GM19468 (cell line): ENCODE results near the gene HECW1.
A peak's percentile ranks its signal among the peaks of the same experiment; 100 is the strongest.

Experiments used
- ATAC-seq: cut with Tn5 transposase; IDR thresholded peaks from one replicate; pipeline ENCODE4 v1.9.1; 2021; ENCODE audit warnings: mild to moderate bottlenecking, moderate library complexity, moderate number of reproducible peaks; ENCODE audit not compliant: unreplicated experiment; ENCODE audit errors: extremely low read depth

The HECW1 gene

GRCh38 chr7:43141091-43141490 lies 28.6 kb downstream of the HECW1 start:
- ATAC-seq: no peak

DNA sequence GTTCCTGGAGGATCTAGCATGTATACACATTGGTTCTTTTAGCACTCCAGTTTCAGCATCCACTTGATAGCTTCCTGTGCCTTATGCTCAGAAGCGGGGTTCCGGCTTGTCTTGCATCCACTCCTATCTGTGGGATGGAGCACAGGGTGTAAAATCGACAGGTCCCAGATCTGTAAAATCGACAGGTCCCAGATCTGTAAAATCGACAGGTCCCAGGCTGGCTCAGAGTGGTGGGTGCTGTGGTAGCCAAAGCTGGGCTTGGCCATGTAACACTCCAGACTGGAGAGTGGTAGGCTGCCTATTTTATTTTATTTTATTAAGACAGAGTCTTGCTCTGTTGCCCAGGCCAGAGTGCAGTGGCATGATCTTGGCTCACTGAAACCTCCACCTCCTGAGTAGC lies 30.3 kb downstream of the HECW1 start:
- no peak for ATAC-seq

GRCh38 chr7:43143918-43144589 lies 31.6 kb downstream of the HECW1 start:
- no peak for ATAC-seq

- no peak for ATAC-seq
These were observed 35.8 kb downstream of the HECW1 start for GRCh38 chr7:43148161-43148731.

DNA sequence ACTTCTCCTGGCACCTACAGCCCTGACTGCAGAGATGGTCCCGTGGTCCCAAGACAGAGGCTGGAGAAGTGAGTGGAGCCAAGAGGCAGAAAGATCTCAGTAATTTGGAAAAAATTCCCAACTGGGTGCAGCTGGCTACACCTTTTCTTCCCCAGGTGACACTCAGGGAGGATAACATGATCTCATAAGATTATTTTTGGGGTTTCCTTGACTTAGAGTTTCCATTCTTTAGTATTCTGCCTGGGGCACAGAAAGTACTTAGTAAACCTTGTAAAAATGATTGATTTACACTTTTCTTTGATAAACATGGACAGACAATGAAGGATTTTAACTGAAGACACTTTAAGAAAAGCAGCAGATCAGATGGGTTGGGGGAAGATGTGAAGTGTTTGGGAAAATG lies 38.6 kb downstream of the HECW1 start:
- ATAC-seq: no peak

- ATAC-seq: no peak
These were observed 40.2 kb downstream of the HECW1 start for GRCh38 chr7:43152696-43153095.

GRCh38 chr7:43155636-43156035 lies 43.2 kb downstream of the HECW1 start:
- ATAC-seq: no peak

- no peak for ATAC-seq
These were observed 51.4 kb downstream of the HECW1 start for GRCh38 chr7:43163885-43164284.

DNA sequence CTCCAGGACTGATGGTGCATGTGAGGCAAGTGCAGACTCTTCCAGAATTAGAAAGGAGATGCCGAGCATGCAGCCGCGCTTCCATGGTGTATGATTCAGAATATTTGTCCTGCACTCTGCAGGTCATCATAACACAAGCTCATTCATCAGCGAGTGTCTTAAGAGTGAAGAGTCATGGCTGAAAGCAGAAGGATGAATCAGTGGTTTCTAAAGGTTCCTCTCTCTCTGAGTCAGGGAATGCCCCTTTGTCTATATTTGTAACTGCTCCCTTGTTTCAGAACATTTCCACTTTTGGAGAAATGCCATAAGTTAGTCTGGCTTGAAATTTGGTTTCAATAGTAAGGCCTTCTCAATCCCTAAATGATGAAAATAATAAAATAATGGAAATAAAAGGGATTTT lies 52.3 kb downstream of the HECW1 start:
- ATAC-seq: peak; percentile 44

DNA sequence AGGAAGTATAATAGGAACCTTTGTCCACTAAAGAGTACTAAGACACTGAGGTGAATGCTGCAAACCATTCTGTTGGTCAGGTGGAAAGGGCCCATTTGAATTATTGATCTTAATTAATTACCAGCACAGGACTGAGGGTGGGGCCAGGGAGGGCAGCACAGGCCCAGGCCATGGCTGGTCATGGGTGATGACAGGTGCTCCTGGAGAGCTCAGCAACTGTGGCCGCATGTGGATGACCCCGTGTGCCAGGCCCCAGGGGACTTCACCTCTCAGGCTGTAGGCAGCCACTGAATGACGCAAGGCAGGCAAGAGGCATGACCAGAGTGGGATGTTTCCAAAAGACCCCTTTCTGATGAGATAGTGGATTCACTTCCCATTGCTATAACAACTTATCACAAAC lies 54.2 kb downstream of the HECW1 start:
- ATAC-seq: no peak

- ATAC-seq: no peak
These were observed 56.6 kb downstream of the HECW1 start for GRCh38 chr7:43169076-43169475.

DNA sequence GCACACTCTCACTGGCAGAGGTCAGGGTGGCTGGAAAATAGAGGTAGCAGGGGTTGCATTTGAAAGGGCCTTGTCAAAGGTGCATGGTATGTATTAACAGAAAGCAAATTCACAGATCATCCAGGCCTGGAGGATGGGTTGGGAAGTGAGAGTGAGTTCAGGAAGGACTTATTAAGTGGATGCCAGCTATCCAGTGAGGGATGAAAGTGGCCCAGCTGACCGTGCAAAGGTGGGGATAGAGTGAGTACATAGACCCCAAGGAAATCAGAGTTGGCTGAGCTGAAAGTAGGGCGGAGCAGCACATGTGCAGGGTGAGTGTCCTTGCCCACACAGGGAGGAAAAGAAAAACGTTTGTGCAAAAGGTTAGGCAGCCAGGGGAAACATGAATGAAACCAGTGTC lies 58.1 kb downstream of the HECW1 start:
- no peak for ATAC-seq

DNA sequence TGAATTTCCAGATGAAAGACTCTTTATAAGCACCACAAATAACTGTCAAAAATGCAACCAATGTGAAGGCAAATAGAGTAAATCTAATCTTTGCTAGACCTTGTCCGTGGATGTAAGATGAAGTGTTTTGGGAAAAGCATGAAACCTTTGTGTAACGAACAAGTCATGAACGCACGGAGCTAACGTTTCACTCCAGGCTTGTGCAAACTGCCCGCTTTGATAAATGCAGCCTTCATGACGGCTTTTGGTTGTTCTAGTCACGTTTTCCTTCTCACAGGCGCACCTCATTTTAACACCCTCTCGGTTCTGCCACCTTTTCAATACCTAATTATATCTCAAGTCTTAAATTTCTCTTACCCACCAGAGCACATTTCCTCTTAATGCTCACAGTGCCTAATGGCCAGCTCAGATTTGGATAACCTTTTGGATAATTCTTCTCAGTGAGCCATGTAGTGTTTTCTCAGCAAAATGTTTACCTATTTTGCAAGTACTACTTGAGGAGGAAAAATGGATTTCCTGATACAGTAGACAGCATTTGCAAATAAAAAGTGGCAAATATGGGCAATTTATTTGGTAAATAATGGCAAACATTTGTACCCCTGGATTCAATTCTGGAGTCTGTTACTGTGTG lies 63.2 kb downstream of the HECW1 start:
- no peak for ATAC-seq

DNA sequence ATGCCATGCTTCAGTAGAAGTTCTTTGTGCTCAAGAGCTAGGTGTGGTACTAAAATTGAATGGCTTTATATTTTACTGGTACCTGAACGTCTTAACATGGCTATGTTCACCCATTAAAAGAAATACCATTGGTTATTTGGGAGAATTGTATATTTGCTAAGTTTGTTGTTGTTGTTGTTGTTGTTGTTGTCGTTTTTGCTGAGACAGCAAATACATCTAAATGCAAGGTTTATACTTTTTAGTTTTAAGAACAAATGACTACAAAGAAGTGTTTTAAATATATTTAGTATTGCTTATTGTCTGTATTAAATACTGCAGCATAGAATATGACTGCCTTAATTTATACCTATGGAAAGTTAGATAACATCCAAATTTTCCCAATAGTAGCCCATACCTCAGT lies 66.9 kb downstream of the HECW1 start:
- ATAC-seq: no peak

- no peak for ATAC-seq
These were observed 80.5 kb downstream of the HECW1 start for GRCh38 chr7:43192806-43193460.

DNA sequence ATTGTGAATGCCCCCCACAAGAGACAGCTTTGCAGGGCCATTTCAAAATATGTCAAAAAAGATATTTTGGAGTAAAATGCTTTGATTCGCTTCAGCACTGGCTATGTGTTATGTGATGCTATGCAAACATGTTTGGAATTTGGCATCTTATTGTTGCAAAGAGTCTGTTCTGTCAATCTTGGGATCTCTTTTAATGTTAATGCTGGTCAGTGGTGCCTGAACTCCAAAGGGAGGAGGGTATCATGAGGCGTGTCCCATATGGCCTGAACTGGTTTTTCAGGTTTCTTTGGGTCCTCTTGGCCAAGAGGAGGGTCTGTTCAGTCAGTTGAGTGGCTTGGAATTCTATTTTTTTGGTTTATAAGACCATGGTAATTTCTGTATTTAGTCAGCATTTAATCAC lies 81.4 kb downstream of the HECW1 start:
- ATAC-seq: no peak

GRCh38 chr7:43195256-43195655 lies 82.8 kb downstream of the HECW1 start:
- ATAC-seq: no peak

DNA sequence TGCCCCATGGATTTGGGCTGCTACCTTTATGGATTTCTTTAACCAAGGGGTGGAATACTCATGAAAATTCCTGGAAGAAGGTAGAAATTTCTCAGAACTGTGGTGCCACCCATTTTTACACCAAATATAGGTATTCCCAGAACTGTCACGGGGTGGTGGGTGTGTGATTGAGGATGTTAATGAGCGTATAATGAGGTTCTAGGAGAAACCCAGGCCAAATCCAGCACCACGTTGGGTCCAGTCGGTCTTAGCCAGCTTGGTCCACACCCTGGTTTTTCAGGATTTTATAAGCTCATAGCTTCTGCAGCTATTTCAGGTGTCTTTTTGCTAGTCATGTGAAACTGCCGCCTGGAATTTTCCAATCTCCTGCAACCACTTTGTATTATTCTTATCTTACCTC lies 83.3 kb downstream of the HECW1 start:
- ATAC-seq: no peak

DNA sequence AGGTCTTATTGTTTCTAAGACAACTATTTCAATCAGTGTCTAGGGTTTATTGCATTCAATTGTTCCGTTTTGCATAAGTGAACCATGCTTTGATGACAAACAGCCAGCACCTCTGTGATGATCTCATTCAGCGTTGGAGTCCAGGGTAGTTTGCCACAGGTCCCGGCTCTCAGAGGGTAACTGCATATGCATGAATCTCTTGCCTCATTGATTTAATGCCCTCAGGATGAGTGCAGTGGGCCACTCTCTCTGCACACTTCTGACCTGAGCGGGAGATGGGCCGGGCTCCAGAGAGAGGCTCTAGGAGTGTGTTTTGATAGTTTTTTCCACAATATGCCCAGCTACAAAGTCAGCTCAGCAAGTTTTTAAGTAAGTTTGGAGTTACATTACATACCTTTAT lies 83.9 kb downstream of the HECW1 start:
- no peak for ATAC-seq

DNA sequence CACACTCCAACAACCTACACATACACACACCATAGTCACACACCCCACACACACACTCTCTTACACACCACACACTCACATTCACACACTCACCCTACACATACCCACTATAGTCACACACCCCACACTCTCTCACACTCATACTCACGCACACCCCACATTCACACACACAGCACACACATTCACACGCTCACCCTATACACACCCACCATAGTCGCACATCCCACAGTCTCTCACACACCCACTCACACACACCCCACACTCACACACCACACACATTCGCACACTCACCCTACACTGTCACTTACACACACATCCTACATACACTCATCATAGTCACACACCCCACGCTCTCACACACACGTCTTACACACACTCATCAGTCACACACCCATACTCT lies 85.6 kb downstream of the HECW1 start:
- ATAC-seq: no peak

- no peak for ATAC-seq
These were observed 86.2 kb downstream of the HECW1 start for GRCh38 chr7:43198599-43199090.
